ENCODE results near the gene ERVFRD-1.

Gene ERVFRD-1

GRCh38 chr6:11085758-11086435 lies 25.6 kb downstream of the ERVFRD-1 start:
- DNase-seq, result no peak

DNA sequence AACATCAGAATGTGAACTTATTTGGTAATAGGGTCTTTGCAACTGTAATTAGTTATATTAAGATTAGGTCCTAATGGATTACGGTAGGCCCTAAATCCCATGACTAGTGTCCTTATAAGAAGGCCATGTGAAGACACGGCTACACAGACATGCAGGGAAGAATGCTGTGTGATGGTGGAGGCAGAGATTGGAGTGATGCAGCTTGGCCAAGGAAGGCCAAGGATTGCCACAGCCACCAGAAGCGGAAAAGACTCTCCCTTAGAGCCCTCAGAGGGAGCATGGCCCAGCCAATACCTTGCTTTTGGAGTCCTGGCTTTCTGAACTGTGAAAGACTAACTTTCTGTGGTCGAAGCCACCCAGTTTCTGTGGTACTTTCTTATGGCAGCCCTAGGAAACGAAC lies 27.6 kb downstream of the ERVFRD-1 start:
- DNase-seq, result no peak

DNA sequence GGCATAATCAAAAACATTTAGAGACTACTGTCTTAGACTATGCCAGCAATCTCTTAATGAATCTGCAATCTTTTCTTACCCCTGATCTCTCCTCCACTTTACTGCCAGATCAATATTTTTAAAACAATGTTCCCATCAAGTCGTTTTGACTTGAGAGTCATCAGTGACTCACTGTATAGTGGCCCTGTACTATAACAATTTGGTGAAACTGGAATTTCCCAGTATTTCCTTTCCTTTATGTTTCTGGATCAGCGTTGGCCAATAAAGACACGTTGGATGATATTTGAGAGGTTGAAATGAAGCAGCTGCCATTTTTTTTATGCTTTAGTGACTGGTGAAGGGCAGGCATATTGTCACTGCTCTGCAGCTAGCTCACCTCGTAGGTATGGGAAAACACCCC lies 28.0 kb downstream of the ERVFRD-1 start:
- no peak for DNase-seq

DNA sequence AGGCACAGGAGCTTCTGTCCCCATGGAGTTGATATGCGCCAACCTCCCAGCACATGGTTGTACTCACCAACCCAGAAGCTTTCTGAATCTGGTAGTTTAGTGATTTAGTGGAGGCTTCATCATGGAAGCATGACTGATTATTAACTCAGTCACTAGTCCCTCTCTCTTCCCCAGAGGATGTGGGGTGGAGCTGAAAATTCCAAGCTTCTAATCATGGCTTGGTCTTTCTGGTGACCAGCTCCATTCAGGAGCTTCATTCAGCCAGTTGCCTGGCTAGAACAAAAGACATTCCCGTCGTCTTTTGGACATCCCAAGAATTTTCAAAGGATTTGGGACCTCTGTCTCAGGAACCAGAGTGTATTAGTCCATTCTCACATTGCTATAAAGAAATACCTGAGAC lies 31.2 kb downstream of the ERVFRD-1 start:
- no peak for DNase-seq

DNA sequence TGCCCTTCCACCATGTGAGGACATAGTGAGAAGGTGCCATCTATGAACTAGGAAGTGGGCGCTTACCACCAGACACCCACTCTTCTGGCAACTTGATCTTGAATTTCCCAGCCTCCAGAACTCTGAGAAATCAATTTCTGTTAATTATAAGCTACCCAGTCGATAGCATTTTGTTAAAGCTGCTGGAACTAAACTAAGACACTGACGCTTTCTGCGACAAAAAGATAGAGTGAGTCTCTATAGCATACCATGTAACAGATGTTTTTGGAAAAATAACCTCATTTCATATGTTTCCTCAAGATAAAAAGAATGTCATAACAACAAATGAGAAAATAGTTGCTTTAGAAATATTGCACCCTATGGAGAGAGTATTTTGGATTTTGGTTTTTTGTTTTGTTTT lies 33.3 kb downstream of the ERVFRD-1 start:
- DNase-seq, result no peak

GRCh38 chr6:11076540-11076939 lies 35.0 kb downstream of the ERVFRD-1 start:
- DNase-seq, result no peak

DNA sequence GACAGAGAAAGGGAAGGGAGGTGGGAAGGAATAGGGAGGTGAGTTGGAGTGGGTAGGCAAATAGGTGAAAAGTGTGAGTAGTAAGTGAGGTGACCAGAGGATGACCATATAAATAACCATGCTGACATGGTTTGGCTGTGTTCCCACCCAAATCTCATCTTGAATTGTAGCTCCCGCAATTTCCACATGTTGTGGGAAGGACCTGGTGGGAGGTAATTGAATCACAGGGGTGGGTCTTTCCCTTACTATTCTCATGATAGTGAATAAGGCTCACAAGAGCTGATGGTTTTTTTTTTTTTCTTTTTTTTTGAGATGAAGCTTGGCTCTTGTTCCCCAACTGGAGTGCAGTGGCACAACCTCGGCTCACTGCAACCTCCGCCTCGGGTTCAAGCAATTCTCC lies 39.4 kb downstream of the ERVFRD-1 start:
- DNase-seq, result no peak

- DNase-seq, result no peak
Observed at GRCh38 chr6:11069760-11070159, 41.8 kb downstream of the ERVFRD-1 start.

GRCh38 chr6:11067348-11067747 lies 44.2 kb downstream of the ERVFRD-1 start:
- no peak for DNase-seq

DNA sequence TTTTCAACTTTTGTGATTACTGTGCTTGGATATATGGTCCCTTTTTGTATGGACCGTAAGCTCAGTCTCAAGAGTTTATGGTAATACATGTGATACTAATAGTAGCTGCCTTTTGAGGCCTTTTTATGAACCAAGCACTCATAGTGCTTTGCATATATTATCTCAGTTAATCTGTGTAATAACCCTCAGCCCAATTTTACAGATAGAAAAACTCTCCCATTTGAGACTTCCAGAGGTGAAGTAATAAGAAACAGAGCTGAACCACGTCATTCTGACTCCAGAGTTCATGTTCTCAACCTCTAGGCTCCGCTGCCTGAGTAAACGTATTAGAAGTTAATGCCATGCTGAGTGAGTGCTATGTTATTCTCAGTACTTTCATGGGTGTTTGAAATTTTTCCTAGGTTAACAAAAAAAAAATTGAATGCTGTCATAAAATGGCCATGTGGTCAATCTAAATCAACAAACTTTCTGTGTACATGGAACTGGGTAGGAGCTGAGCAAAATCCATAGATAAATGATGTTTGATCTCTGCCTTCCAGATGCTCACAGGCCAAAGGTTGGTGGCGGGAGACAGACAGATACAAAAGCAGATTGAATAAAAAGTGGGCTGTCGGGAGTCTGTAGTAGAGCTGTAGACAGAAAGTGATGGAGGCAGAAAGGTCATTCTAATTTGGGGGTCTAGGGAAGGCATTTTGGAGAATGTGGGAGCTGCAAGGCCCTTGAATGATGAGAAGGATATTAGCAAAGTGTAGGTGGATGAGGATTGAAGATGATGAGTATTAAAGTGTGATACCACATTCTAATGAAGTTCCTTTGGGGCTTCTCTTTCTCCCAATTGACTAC lies 44.8 kb downstream of the ERVFRD-1 start:
- no peak for DNase-seq

- no peak for DNase-seq
Observed at GRCh38 chr6:11065436-11066202, 45.9 kb downstream of the ERVFRD-1 start.

DNA sequence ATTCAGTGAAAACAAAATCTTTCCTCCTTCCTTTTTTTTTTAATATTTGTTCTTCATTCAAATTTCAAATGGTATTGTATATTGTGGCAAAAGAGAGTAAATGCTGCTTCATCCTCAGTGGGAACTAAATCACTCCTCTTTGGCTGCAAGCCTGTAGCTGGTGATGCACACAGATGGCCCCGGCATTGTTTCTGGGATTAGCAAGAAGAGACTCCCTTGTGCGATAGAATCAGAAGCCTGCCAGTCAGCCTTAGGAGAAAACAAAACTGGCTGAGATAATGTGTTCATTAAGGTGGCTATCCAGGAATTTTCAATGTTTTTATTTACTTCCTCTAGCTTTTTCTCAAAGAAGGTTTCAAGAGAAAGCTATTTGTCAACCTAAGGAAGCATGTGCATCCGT lies 46.7 kb downstream of the ERVFRD-1 start:
- peak in 1 of 2 experiments; percentile 17 for DNase-seq

GRCh38 chr6:11062715-11063114 lies 48.8 kb downstream of the ERVFRD-1 start:
- DNase-seq, result no peak

- no peak for DNase-seq
Observed at GRCh38 chr6:11062083-11062482, 49.4 kb downstream of the ERVFRD-1 start.

- no peak for DNase-seq
Observed at GRCh38 chr6:11058406-11058805, 53.1 kb downstream of the ERVFRD-1 start.

GRCh38 chr6:11056871-11057270 lies 54.7 kb downstream of the ERVFRD-1 start:
- DNase-seq, result no peak

- DNase-seq, result no peak
Observed at GRCh38 chr6:11055127-11055627, 56.3 kb downstream of the ERVFRD-1 start.

DNA sequence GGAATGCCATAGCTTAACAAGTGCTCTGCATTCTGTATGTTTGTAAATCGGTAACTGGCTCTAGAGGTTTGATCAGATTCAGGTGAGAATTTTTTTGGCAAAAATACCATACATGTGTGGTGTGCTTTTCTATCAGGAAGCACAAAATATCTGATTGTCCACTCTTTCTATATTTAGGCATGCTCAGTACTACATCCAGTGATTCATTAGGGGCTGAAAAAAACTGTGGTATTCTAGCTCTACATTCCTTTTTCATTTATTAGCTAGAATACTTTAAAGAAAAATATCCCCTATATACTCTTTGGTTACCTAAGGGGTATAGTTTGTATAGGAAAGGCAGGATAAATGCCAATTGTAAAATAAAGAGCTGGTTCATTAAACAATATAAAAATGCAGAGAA lies 56.8 kb downstream of the ERVFRD-1 start:
- DNase-seq, result no peak

- no peak for DNase-seq
Observed at GRCh38 chr6:11053307-11053706, 58.2 kb downstream of the ERVFRD-1 start.
